Glomerular endothelial cell (primary cell): ENCODE measurements around the gene RNF145. TPM values are rescaled to one million over a fixed set of nuclear protein-coding genes. Genes with fewer than 3 reads are reported as not detected.
A peak's percentile ranks its signal among the peaks of the same experiment; 100 is the strongest.

ENCODE experiments used
- DNase-seq: peaks from one replicate; pipeline ENCODE4 v3.0.0-alpha.2; 2011; ENCODE audit warnings: low read depth, low spot score; ENCODE audit errors: extremely low read depth
- total RNA-seq: library from RNA; depleted of rRNA; stranded (reverse); fragments of >200 nt; gene quantifications from 2 replicates; pipeline ENCODE4 v1.2.3, GENCODE V29; 2015

RNF145 gene
- total RNA-seq, 1 donor from 2014 or later: 86.6 TPM

DNA sequence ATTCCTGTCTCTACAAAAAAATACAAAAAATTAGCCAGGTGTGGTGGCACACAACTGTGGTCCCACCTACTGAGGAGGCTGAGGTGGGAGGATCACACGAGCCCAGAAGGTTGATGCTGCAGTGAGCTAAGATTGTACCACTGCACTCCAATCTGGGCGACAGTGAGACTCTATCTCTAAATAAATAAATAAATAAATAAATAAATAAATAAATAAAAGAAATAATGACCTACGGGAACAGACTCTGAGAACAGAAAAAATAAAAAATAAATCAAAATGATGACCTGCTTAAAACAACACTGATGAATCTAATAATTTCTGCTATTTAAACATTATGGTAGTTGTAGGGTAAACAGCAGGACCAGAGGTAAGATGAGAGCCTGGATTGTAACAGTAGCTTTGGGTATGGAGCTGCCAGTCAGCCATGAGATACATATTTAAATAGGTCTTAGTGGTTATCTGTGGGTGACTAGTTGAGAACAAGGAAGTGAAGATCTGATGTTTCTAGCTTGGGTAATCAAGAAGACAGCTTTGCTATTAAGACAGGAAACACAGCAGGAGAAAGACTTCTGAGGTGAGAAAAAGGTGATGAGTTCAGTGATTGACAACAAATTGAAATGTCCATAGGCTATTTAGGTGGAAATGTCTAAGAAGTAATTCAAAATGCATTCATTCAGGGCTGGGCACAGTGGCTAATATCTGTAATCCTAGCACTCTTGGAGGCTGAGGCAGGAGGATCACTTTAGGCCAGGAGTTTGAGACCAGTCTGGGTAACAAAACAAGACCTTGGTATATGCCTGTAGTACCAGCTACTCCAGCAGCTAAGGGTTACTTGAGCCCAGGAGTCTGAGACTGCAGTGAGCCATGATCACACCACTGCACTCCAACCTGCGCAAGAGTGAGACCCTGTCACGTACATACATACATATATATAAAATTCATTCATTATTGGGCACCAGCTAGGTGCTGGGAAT, 11.0 kb downstream of the RNF145 start:
- DNase-seq: no peak

DNA sequence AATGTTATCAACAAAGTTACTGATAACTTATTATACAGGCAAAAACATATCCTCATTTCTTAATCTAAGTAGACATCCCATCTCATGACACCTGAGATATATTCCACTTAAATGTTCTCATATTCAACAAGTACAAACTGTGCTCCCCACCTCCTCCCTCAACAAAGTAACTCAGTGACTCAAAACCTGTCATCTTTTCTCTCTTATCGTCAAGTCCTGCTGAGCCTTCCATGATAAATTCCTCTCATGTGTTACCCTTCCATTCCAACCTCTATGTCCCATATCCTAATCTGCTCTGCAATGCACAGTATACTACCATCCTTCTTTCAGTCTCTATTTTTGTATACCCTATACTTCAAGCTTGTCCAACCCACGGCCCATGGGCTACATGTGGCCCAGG, 13.6 kb downstream of the RNF145 start:
- DNase-seq: no peak

DNA sequence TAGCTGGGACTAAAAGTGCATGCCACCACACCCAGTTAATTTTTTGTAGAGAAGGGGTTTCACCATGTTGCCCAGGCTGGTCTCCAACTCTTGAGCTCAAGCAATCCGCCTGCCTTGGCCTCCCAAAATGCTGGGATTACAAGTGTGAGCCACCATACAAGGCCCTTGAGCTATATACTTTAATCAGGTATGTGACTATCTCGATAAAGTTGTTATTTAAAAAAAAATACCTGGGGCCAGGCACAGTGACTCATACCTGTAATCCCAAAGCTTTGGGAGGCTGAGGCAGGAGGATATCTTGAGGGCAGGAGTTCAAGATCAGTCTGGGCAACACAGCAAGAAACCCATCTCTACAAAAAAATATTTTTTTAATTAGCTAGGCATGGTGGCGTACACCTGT, 19.2 kb downstream of the RNF145 start:
- DNase-seq: no peak

DNA sequence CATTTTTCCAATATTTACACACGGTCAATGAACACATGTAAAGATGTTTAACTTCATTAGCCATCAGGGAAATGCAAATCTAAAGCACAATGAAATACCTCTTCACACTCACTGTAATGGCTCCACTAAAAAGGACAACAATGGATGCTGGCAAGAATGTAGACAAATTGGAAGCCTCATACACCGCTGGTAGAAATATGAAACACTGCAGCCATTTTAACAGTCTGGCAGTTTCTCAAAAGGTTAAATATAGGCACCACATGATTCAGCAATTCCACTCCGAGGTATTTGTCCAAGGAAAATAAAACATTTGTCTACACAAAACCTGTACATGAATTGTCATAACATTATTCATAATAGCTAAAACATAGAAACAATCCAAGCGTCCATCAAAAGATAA, 20.0 kb downstream of the RNF145 start:
- no peak for DNase-seq

DNA sequence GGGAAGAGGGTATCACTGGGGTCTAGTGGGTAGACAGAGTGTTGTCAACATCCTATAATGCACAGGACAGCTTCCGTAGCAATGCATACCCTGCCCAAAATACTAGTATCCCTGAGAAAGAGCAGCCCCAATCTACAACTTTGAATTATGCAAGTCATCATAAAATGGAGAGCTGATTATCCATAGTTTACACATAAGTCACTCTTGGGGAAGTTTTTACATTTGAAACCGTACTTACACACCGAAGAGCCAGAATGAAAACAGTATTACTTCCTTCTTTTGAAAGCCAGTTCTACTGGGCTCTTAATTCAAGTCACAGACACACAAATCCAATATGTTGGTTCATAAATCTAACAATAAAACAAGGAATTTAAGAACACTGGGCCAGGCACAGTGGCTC, 21.6 kb downstream of the RNF145 start:
- DNase-seq: no peak

DNA sequence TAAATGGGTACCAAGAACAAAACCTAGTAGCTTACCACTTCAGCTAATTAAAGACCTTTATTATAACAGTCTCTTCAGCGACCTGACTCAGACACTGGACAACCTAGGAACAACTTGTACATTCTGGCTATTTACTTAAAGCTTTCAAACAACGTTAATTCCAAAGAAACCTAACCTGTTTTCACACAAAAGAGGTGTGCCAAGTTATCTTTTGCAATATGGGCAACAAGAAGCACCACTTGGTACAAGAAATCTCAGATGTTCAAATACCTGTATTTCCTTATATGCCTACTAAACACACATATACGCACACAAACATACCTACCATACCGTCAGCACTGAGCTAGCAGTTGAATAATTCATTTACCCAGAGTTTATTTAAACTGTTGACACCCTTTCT, 23.0 kb downstream of the RNF145 start:
- no peak for DNase-seq

DNA sequence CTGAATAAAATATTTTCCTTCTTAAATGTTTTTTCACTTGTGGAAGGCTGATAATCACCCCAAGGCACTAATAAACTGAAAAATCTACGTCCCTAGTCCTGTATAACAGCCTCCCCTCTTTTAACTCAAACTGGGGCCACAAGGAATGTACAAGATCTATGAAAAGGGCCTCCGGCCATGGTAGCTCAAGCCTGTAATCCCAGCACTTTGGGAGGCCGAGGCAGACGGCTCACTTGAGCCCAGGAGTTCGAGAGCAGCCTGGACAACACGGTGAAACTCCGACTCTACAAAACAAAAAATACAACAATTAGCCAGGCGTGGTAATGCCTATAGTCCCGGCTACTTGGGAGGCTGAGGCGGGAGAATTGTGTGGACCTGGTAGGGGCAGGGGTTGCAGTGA, 23.6 kb downstream of the RNF145 start:
- DNase-seq: no peak

DNA sequence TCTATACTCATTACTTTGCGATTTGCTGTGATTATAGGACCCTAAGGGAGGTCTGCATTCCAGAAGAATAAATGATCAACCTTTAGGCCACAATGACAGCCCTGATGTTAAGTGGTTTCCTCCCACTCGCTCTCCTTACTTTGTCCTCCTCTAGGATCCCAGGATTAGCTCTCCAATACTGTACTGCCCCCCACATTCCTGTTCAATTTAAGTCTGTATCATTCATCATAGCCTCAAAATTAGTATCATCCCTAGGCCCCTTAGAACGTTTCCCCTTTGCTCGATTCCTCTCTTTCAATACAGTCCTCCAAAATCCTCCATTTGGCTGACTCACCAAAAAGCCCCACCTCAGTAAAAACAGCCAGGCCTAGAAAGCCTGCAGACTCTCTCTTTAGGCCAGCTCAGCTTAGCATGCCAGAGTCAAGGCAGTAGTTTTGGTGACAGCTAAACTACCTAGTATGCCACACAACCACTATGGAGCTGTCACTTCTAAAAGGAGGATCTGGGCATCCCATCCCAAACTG, 24.4 kb downstream of the RNF145 start:
- DNase-seq: no peak

DNA sequence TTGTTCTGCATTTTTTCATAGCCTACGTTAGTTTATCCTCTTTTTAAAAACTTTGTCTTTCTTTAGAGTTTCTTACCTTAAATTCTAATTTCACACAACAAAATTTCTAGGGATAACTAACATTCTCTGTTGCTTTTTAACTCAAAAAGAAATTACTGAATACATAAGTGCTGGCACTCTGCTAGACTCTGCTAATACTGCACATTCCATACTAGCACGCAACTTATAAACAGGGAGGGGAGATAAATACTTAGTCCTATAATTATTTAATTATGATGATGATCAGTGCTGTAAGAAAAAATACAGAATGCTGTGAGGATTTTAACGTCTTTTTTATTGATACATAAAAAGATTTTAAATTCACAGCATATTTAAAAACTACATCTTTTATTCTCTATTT, 25.1 kb downstream of the RNF145 start:
- DNase-seq: no peak

DNA sequence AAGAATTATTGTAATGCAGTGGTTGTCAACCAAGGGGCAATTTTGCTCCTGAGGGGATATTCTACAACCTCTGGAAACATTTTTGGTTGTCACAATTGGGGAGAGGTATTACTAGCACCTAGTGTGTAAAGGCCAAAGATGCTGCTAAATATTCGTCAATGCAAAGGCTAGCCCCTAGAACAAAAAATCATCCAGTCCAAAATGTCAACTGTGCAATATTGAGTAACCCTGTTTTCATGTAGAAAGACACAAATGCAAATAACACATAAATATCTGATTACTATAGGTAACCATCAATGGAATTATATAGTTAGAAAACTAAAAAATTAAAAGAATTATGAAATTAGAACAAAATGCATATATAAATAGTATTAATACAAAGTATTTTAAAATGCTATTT, 26.1 kb downstream of the RNF145 start:
- DNase-seq: no peak

DNA sequence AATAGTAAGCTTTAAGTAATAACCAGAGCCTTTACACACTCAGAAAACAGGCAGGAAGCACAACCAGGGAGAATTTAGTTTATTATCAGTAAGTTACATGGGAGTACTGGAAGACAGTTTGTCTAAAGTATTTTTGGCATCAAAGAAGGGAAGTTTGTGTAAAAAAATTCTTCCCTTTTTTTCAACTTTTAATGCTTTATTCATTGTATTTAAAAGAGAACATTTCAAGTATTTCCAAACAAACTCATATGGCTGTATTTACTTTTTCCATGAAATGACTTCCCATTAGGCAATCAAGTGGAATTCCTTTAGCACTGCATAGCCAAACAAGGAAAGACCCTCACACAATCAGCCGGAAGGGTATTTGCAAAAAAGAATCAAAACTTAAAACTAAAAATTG, 26.7 kb downstream of the RNF145 start:
- peak; percentile 47 for DNase-seq

DNA sequence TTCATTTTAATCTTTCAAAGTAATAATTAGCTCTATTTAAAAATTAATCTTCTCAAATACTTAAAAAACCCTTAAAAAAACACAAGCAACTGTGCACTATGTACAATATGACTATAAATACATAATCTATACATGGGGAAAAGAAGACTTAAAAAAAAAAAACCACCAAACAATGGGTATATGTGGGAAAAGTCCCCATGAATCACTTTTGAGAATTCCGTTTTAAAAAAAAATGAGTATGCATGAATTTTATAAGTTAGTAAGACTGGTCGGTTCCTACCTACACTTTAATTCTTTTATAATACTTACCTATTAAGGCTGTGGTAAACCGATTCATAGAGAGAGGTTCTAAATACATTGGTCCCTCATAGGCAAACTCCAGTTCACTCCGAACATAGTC, 27.7 kb downstream of the RNF145 start:
- no peak for DNase-seq

DNA sequence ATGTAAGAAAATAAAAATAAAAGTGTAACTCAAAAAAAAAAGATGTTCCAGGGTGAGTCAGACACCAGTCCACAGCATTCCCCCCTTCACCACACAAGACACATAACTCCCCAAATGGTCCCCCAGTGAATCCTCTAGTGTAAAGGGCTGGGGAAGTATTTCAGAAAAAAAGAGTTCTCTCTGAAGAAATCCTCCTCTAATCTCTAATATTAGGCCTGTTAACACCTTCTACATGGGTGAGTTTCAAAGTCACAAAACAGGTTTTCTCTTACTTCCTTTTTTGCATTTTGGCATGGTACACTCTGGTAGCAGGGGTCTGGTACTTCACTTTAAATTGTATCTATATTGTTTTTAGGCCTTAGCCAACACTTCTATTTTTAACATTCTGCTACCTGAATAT, 28.2 kb downstream of the RNF145 start:
- DNase-seq: no peak

DNA sequence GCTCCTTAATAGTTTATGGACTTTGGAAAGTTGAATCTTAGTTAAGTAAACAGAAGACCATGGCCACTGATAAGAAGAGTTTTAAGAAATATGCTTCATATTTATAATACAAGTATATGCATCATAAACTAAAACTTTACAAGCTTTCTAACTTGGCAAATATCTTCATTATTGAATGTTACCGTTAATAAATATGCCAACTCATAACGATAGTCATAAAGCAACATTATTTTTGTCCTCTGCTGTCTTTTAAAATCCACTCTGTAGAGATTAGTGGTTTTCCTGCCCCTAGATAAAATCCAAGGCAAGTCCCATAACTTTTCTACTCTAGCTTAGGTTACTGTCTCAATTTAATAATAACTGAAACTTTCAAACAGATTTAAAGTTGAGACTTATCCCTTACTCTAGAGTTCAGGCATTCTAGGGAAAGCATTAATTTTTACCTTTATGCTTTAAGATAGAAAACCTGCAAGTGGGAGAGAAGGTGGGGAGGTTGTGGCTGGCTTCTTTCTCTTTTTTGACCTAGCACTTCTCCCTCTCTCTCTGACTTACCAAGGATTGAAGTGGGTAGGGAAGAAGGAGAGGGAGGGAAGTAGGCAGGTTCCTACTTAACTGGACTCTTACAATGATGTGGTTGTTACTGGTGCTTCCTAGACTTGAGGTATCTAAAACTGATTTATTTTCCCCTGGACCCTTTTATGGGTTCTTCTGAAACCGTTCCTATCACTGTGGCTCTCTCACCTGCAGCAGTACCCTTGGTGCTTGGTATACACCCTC, 29.6 kb downstream of the RNF145 start:
- no peak for DNase-seq

DNA sequence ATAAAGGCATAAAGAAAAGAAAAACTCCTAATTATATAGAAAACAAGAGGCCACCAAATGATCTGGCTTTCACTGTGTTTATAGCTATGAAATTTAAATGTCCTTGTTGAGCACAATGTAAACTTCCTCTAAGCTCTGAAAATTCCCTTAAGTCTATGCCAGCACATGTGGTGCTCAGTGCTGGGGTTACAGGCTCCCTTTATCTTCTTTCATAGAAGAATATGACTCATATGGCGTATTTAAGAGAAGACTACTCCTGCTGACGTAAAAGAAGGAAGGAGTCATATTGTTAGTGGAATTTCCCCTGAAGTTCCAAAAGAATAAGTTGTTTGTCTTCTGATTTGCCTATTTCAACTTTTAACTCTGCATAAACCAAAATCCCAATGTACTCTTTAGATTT, 30.4 kb downstream of the RNF145 start:
- DNase-seq: peak; percentile 96

DNA sequence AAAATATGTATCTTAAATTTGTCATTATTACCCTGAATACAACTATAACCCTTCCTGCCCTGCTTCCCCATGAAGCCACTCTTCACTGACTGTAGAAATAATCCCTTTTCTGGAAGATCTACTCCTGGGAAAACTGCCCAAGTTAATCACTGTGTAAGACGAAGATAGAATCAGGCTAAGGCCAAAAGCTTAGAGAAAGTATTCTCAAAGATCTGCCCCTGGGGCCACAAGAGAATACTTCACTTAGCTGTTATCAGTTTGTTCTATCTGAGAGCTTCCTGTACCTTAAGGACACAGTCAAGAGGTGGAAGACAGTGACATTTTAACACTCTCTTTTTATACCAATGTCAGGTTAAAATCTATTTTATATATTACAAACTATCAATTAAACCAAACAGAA, 33.8 kb downstream of the RNF145 start:
- no peak for DNase-seq

DNA sequence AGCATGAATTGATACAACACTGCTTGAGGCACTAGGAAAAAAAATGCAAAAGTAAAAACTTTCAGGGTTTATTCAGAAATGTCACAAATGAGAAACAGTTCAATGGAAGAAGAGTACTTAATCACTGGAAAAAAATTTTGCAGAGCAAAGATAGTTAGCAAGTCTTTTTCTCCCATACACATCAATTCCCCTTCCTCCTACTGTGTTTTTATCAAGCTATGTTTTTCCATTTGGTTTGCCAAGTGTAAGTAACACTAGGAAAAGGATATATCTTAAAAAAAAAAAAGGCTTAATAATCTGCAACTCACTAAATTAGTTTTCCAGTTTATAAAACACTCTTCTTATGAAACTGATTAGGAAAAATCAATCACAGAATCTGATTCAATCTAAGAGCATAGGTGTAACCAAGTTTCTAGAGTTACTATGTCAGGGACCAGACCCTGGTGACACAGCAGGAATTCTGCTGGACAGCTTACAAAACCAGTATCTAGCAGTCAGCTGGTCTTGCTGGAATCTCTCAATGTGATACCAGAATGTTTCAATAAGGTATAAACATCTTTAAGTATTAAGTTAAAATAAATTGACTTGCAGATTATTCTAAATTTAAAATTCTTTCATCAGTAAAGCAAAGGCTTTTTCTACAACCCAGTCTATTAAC, 34.7 kb downstream of the RNF145 start:
- DNase-seq: no peak

DNA sequence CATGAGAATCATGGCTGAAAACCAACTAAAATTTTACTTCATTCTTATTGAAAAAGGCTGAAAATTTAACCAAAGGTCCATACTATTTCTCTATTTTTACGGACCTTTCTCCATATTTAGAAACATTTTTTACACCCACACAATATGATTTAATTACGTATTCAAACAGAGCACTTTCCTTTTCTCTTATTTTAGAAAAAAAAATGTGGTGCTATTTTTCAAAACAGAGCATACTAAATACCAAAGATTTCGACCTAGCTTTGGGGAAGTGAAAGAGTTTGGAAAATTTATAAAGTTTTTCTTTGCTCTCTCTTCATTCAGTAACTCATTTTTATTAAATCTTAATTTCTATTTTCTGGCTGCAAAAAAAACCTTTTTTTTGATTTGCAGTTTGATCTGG, 38.1 kb downstream of the RNF145 start:
- DNase-seq: no peak

DNA sequence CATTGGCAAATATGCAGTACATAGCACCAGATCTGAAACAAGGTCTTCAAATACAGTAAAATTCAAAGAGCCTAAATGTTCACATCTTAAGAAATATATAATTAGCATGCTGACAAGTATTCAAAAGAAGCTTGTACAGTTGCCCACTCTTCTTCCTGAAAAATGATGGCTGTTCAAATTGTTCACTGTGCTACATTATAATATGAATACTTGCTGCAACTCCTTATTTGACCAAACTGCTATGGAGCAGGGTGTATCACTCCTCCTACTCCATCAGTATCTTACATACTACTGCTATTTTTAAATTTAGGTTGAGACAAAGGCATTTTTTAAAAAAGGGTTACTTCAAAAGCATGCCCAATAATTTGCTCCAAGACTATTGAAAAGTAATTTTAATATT, 39.3 kb downstream of the RNF145 start:
- no peak for DNase-seq

DNA sequence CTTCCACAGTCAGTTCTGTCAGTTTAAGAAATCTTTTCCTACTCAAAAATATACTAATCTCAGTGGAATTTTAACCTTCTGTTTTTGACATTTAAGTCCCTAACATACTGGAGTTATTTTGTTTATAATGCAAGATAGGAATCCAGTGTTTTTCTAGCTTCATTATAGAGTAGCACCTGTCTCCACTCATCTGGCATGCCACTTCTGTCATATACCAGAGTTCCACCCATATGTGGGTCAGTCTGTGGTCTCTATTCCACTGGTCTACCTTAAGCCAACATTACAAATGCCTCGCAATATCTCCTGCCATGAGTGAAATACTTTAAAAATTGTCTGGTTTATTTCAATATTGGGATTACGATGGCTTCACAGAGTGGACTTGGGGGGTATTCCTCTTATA, 42.9 kb downstream of the RNF145 start:
- no peak for DNase-seq

DNA sequence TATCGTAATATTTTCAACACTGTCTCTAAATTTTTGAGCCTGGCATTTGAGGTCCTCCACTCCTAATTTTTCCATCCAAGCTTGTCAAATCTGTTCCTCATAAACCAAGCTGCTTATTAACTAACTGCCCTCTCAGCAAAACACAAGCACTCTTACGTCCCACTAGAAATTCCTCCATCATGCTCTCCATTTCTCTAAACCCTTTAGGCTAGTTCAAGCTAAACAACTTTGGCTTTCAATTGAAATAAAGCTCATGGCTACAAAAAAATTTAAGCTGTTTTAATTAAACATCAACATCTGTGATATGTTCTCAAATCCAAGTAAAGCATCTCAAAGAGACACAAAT, 45.7 kb downstream of the RNF145 start:
- no peak for DNase-seq
